Activated CD8-positive, alpha-beta memory T cell treated with anti-CD3 and anti-CD28 coated beads for 4 hours (primary cell): ENCODE data around the gene KRT83.
A peak's percentile ranks its signal among the peaks of the same experiment; 100 is the strongest.
"Not testable (repeated sequence)": the region's sequence is repeated elsewhere in the genome, so short reads cannot be mapped to it uniquely, and the experiment has no call there.

ENCODE experiments used
- DNase-seq, 2 donors: peaks; one replicate each; pipeline ENCODE4 v3.0.0-alpha.2; 2020; ENCODE audit warnings: low read depth in 2 of 2

Gene KRT83

GRCh38 chr12:52310622-52311284 is 10.4 kb downstream of the KRT83 start:
- DNase-seq = no peak

GRCh38 chr12:52308806-52309425 is 12.3 kb downstream of the KRT83 start:
- DNase-seq = no peak

- DNase-seq = peak in 1 of 2 donors; percentile 8
These were observed 13.1 kb downstream of the KRT83 start for GRCh38 chr12:52307836-52308805.

GRCh38 chr12:52306731-52307130 is 14.5 kb downstream of the KRT83 start:
- no peak for DNase-seq

- DNase-seq = no peak
These were observed 15.1 kb downstream of the KRT83 start for GRCh38 chr12:52305921-52306705.

GRCh38 chr12:52304941-52305411 is 16.2 kb downstream of the KRT83 start:
- not testable (repeated sequence) for DNase-seq

- not testable (repeated sequence) for DNase-seq
These were observed 18.8 kb downstream of the KRT83 start for GRCh38 chr12:52302242-52302914.

GRCh38 chr12:52301721-52302120 is 19.5 kb downstream of the KRT83 start:
- not testable (repeated sequence) for DNase-seq

- DNase-seq = no peak
These were observed 20.2 kb downstream of the KRT83 start for GRCh38 chr12:52300796-52301691.

- DNase-seq = no peak
These were observed 22.5 kb downstream of the KRT83 start for GRCh38 chr12:52298677-52299190.

GRCh38 chr12:52296572-52297215 is 24.5 kb downstream of the KRT83 start:
- DNase-seq = no peak

- no peak for DNase-seq
These were observed 25.5 kb downstream of the KRT83 start for GRCh38 chr12:52295663-52296062.

- no peak for DNase-seq
These were observed 26.4 kb downstream of the KRT83 start for GRCh38 chr12:52294803-52295202.

GRCh38 chr12:52293926-52294325 is 27.3 kb downstream of the KRT83 start:
- DNase-seq = no peak

- no peak for DNase-seq
These were observed 29.8 kb downstream of the KRT83 start, which contains the start of gene KRT81 for GRCh38 chr12:52291267-52291935. KRT81 (minus strand) TSS chr12:52291534; CDS start chr12:52291465, 69 bp downstream.

GRCh38 chr12:52290483-52291134 is 30.6 kb downstream of the KRT83 start:
- DNase-seq = not testable (repeated sequence)
